Ureter (tissue), 1 donor: ENCODE results near the gene ARID3A. TPM values are rescaled to one million over a fixed set of nuclear protein-coding genes. Genes with fewer than 3 reads are reported as not detected.

Experiments used
- DNase-seq: peaks from one replicate; pipeline ENCODE4 v3.0.0-alpha.2; 2020; ENCODE audit warnings: low spot score
- total RNA-seq: library from RNA; stranded (reverse); gene quantifications from one replicate; pipeline ENCODE4 v1.2.4, GENCODE V29; 2023
- donor health status: DM: yes; HTN: yes; CAD: no.

Gene ARID3A
- total RNA-seq, 1 donor from 2014 or later = 8.4 TPM

DNA sequence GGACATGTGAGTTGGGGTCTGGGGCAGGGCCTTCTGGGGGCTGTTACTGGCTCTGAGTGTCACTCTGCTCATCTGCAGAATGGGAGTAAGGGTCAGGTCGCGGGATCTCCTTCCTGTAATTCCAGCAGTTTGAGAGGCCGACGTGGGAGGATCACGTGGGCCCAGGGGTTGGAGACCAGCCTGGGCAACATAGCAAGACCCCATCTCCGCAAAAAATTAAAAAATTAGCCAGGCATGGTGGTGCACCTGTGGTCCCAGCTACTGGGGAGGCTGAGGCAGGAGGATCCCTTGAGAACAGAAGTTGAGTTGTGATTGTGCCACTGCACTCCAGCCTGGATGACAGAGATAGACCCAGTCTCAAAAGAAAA is 4.0 kb downstream of the ARID3A start:
- DNase-seq = no peak

DNA sequence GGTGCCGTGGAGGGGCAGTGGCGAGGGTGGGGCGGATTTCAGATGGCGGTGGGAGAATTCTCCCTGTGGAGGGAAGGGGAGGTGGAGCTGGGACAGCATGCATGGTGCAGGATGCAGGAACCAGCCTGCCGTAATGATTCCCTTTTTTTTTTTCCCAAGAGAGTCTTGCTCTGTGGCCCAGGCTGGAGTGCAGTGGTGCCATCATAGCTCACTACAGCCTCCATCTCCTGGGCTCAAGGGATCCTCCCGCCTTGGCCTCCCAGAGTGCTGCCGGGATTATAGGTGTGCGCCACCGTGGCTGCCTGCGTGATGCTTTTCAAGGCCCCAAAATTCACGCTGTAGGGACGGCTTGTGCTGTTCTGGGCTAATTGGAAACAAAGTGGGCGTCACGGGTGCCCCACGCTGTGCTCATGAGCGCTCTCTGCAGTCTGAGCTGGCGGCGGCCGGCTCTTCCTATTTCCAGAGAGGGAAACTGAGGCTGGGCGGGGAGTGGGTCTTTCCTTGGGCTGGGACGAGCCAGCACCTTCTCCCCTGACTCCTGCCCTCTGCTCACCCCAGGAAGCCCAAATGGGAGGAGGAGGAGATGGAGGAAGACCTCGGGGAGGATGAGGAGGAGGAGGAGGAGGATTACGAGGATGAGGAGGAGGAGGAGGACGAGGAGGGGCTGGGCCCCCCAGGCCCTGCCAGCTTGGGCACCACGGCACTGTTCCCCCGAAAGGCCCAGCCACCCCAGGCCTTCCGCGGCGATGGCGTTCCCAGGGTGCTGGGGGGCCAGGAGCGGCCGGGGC is 6.2 kb downstream of the ARID3A start:
- no peak for DNase-seq

DNA sequence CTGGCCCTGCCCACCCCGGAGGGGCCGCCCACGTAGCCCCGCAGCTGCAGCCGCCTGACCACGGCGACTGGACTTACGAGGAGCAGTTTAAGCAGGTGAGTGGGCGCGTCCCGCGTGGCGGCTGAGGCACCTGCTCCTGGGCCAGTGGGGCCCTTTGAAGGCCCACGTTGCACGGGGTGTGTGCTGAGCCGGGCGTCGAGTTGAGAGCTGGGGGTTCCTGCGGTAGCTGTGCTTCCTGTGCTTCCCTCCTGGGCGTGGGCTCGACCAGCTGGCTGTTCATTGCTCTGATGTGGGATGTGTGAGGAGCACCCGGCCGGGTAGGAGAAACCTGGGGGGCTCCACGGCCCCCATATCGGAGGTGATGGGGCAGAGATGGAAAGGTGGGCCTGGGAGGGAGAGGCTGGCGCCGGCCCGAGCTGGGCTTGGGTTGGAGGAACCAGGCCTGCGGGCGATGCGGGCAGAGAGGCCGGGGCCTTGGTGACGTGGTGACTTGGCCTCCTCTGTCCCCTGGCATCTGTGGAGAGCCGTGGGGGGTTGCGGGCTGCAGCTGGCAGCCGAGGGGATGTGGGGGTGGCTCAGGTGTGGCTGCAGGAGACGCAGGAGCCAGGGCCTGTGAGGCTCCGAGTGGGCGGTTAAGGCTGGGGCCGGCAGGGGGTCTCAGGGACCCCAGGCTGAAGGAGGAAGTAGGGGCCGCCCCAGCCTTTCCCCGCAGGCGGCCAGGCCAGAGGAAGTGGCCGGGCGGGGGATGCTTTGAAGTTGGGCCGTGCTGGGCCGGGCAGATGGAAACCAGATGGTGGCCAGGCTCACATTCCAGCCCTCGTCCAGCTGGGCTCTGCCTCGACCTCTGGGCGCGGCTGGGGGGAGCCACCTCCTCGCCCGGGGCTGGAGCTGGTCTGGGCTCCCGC is 7.1 kb downstream of the ARID3A start:
- peak; percentile 79 for DNase-seq

GRCh38 chr19:933553-933882 is 7.7 kb downstream of the ARID3A start:
- DNase-seq = no peak

GRCh38 chr19:934197-934840 is 8.5 kb downstream of the ARID3A start:
- DNase-seq = no peak

DNA sequence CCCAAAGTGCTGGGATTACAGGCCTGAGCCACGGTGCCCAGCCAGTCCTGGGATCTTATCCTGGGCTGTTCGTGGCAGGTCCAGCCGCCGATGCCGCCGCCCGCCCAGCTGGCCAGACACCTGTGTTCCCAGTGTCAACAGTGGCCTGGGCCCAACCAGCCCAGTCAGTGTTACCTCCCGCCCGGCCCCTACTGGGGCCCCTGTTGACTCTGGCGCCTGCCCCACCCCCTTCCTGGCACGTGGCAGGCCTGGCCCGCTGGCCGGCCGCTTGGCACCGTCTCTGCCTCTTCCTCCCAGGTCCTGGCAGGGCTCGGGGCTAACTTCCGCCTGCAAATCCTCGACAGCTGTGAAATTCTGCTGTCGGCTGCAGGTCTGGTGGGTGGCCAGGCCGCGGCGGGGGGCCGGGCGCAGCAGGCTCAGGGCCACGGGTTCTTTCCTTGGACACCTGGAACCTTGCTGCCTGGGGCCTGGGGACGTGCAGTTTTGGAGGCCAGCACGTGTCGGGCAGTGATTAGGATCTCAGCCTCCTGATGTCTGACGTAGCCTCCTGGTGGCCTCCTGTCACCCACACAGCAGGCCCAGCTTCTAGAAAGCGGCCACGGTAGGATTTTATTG is 9.1 kb downstream of the ARID3A start:
- peak; percentile 90 for DNase-seq

DNA sequence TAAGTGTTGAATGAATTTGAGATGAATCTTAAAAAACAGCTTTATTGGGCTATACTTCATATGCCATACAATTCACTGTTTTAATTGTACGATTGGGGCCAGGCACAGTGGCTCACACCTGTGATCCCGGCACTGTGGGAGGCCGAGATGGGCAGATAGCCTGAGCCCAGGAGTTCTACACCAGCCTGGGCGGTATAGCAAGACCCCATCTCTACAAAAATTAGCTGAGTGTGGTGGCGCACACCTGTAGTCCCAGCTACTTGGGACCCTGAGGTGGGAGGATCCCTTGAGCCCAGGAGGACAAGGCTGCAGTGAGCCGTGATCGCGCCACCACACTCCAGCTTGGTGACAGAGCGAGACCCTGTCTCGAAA is 10.3 kb downstream of the ARID3A start:
- DNase-seq = no peak

GRCh38 chr19:937259-937694 is 11.4 kb downstream of the ARID3A start:
- no peak for DNase-seq

- no peak for DNase-seq
These were observed 12.5 kb downstream of the ARID3A start for GRCh38 chr19:938233-938923.

- DNase-seq = no peak
These were observed 13.6 kb downstream of the ARID3A start for GRCh38 chr19:939439-939838.

- DNase-seq = no peak
These were observed 14.1 kb downstream of the ARID3A start for GRCh38 chr19:939922-940321.

- DNase-seq = peak; percentile 83
These were observed 14.9 kb downstream of the ARID3A start for GRCh38 chr19:940591-941291.

GRCh38 chr19:941292-942132 is 15.7 kb downstream of the ARID3A start:
- no peak for DNase-seq

- DNase-seq = no peak
These were observed 16.4 kb downstream of the ARID3A start for GRCh38 chr19:942133-942645.

DNA sequence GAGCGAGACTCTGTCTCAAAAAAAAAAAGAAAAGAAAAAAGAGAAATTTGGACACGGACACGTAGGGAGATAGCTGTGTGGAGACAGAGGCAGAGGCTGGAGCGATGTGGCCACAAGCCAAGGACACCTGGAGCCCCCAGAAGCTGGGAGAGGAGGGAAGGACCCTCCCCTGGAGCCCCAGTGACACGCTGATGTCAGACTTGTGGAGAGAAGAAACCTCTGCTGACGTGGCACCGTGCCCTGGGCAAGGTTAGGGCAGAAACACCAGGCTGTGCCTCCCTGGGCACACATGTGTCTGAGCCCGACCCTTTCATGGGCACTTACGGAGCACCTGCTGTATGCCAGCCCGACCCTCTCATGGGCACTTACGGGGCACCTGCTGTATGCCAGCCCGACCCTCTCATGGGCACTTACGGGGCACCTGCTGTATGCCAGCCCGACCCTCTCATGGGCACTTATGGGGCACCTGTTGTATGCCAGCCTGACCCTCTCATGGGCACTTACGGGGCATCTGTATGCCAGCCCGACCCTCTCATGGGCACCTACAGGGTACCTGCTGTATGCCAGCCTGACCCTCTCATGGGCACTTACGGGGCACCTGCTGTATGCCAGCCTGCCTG is 17.8 kb downstream of the ARID3A start:
- DNase-seq = no peak

GRCh38 chr19:944171-944567 is 18.3 kb downstream of the ARID3A start:
- DNase-seq = peak; percentile 55

- DNase-seq = no peak
These were observed 18.9 kb downstream of the ARID3A start for GRCh38 chr19:944663-945241.

GRCh38 chr19:945401-946252 is 19.8 kb downstream of the ARID3A start:
- DNase-seq = no peak
